Stimulated activated CD4-positive, alpha-beta T cell treated with anti-CD3 and anti-CD28 coated beads, TNF-alpha, amount 100 ng/mL, for 48 hours (primary cell): ENCODE results near the gene WNT5A.
"Not testable (repeated sequence)": the region's sequence is repeated elsewhere in the genome, so short reads cannot be mapped to it uniquely, and the experiment has no call there.

Source experiments
- DNase-seq, 3 donors: peaks; one replicate each; pipeline ENCODE4 v3.0.0-alpha.2; 2020; ENCODE audit warnings: low read depth in 3 of 3

WNT5A gene

GRCh38 chr3:55505776-55506175, 18.7 kb upstream of the WNT5A start:
- DNase-seq: no peak

- not testable (repeated sequence) for DNase-seq
These were observed 18.0 kb upstream of the WNT5A start for GRCh38 chr3:55505102-55505501.

- DNase-seq: no peak
These were observed 14.8 kb upstream of the WNT5A start for GRCh38 chr3:55501905-55502304.

- no peak for DNase-seq
These were observed 13.6 kb upstream of the WNT5A start for GRCh38 chr3:55500555-55501330.

GRCh38 chr3:55498520-55498919, 11.4 kb upstream of the WNT5A start:
- no peak for DNase-seq

GRCh38 chr3:55497250-55497649, 10.1 kb upstream of the WNT5A start:
- no peak for DNase-seq

- DNase-seq: no peak
These were observed 7.9 kb upstream of the WNT5A start for GRCh38 chr3:55494976-55495375.

- no peak for DNase-seq
These were observed 5.9 kb upstream of the WNT5A start for GRCh38 chr3:55492976-55493375.

- DNase-seq: no peak
These were observed 4.2 kb upstream of the WNT5A start for GRCh38 chr3:55491296-55491816.

- DNase-seq: no peak
These were observed 3.3 kb upstream of the WNT5A start for GRCh38 chr3:55490276-55490913.

GRCh38 chr3:55489798-55490132, 2.7 kb upstream of the WNT5A start:
- DNase-seq: no peak

- no peak for DNase-seq
These were observed 1.4 kb upstream of the WNT5A start for GRCh38 chr3:55488398-55489055.

- DNase-seq: no peak
These were observed 505 bp upstream of the WNT5A start for GRCh38 chr3:55487381-55488241.

GRCh38 chr3:55486101-55486856, 827 bp downstream of the WNT5A start:
- DNase-seq: no peak

- peak in 2 of 3 donors; percentile 31 to 42 for DNase-seq
These were observed 2.0 kb downstream of the WNT5A start for GRCh38 chr3:55484801-55485791.

GRCh38 chr3:55484191-55484689, 2.9 kb downstream of the WNT5A start:
- no peak for DNase-seq

- DNase-seq: no peak
These were observed 3.7 kb downstream of the WNT5A start for GRCh38 chr3:55483196-55484095.

GRCh38 chr3:55482496-55483195, 4.5 kb downstream of the WNT5A start:
- DNase-seq: no peak
